GM21825 (cell line): Measurements from ENCODE around the gene FHIT.

ENCODE experiments used
- ATAC-seq: cut with Tn5 transposase; IDR thresholded peaks from one replicate; pipeline ENCODE4 v1.9.1; 2021; ENCODE audit warnings: mild to moderate bottlenecking, moderate library complexity; ENCODE audit not compliant: unreplicated experiment

FHIT gene

DNA sequence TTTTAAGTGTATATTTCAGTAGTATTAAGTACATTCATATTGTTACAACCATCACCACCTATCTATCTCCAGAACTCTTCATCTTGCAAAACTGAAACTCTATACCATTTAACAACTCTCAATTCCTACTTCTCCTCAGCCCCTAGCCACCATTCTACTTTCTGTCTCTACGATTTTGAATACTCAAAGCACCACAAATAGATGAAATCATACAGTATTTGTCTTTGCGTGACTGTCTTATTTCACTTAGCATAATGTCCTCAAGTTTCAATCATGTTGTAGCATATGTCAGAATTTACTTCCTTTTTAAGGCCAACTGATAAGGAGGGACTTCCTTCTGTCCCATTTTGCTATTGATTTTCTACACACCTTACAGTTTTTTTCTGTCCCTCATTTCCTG lies 593.3 kb downstream of the FHIT start:
- peak; percentile 89 for ATAC-seq

DNA sequence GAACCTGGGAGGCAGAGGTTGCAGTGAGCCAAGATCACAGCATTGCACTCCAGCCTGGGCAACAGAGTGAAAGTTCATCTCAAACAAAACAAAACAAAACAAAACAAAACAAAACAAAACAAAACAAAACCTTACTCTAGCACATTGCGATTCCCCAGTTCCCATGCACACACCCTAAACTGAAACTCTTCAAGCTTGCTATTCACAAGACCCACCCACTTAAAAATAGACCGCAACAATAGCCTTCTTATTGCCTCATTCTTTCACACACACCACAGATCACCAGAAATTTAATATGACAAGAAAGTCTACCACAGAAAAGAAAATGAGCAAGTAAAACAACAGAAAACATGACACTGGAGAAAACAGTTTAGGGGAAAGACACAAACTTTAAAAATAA lies 598.4 kb downstream of the FHIT start:
- ATAC-seq = no peak

DNA sequence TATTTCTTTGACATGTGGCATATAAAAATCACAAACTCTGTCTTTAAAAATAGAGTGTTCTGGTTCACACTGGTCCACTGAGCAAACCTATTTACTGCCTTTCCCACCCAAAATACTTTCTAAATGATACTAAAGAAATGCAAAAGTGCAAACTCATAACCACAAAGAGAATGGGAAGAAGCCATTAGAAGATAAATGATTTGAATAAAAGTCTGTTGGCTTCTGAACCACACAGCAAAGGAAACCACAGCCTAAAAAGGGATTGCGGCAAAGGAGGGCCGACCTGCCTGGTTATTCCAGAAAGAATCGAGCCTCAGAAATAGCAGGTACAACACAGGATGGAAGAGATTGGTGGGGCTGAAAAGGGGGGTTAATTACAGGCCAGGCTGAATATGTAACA lies 599.5 kb downstream of the FHIT start:
- no peak for ATAC-seq

DNA sequence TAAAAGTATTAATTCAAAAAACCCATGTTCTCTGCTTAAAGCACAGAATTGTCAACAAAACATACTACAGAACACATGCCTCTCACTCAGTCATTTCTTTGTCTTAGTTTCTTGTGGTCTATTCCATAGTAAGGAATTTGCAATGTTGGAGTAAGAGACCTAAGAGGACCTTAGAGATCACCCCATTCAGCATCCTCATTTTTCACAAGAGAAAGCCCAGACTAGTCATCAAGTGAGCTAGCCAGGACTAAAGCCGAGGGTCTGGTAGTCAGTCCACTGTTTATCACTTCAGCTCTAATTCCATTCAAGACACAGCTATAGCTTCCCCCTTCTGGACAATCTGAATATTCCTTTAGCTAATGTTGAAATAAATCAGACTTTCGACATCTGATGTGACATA lies 601.1 kb downstream of the FHIT start:
- ATAC-seq = no peak

DNA sequence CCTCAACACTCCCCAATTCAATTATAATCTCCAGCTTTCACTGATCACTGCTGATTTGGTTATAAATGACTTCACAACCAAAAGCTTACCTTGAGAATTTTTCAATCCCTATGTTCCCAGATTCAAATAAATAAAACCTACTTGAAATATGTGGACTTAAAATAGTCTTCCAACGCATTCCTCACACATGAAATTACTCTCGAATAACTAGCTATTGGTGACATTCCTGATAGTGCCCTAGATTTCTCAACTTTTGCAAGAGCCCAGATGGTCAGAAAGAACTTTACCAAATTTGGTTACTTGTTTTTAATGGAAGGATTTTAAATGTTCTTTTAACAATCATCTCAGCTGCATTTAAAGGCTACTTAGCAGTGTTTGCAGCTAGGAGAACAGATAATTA lies 605.5 kb downstream of the FHIT start:
- ATAC-seq = no peak

DNA sequence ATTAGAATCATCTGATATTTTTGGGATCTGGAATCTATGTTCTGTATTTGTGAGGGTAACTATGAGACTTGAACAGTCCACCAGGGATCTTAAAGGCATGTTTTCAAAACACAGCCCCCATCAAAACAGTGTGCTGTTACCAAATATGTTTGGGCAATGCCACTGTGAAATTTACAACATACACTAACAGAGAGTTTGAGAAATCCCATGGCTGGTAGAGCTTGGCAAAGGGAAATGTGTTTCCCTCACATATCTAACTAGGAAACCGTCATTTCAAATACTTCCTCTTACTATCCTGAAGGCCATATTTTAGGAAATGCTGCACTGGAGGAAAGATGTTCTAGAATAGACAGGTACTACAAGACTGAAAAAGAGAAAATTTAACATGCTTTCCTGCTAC lies 607.4 kb downstream of the FHIT start:
- no peak for ATAC-seq

DNA sequence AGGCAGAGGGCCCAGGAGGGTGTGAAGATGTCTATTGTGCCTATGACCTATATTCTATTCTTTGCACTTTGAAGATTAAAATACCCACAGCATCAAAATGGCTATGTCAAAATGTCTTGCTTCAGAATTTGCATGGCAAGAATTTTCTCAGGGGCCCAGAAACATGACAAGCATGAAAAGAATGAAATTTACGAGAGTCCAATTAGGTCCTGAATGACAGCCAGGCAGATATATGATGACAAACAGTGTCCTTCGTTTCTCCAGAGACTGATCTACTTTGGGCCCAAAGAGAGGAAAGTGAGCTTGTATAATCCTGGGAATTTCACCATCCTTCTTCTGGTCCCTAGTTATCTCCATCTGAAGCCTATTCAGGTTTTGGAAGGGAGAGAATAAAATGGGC lies 609.9 kb downstream of the FHIT start:
- ATAC-seq = no peak

DNA sequence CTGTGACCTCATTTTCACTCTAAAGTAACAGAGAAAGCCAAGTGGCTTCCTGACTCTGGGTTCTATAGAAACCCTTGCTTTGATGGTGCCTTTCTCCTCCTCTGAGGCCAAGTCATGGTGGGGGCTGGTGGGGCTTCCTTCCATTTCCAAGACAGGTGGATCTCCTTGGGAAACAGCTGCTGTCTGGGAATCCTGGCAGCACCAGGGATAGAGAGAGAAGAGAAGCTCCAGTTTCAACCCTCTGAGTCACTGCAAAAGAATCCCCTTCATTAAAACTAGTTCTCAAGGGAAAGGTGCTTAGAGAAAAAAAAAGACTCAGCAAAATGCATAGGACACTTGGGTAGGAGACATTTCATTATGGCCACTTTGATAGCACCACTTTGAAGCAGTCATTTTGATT lies 614.4 kb downstream of the FHIT start:
- no peak for ATAC-seq

DNA sequence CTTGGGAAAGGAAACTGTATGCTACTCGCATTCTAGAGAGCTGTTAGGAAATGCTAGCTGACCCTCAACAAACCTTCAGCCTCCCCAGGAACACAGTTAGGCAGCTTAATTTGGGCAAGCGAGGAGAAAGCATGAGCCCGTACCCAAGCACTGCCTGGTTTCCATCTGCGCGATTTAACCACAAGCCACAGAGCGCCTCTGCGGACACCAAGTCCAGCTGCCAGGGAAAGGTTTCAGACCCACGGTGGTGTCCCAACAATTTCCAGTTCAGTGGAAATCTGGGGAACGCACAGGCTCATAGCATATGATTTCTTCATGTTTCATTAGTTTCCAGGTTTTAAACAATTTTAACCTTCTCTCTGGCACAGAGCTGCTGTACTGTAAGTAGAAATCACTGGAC lies 617.6 kb downstream of the FHIT start:
- ATAC-seq = no peak

DNA sequence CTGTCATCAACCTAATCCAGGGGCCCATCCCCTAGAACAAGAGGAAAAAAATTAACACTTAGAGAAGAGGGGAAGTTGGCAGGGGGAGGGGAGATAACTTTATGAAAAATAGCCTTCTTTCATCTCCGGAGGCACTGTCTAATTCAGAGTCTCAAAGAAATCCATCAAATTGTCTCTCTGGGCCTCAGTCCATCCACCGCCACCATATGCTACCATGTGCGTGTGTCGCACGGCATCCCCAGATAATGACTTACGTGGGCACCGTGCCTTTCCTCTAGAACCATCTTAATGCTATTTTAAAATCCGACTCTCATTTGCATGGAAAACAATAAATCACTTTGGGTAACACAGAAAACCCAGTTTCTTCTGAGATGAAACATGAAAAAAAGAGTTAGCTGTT lies 619.7 kb downstream of the FHIT start:
- no peak for ATAC-seq

DNA sequence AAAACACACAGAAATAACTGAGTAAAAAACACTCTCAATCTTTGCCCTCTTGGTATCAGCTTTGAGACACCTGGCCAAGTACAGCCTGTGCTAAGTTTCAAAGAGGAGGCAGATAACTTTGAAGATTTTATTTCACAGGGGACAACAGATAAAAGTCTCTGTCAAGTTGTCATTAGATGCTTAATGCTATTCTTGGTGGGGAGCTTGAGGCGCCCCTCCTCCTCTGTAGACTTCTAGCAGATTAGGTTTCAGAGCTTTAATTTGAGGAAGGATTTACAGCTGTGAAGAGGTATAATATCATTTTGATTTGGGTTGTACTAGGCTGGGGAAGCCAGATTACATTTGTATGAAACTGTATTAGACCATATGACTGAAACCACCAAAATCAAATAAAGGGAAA lies 620.3 kb downstream of the FHIT start:
- ATAC-seq = no peak

DNA sequence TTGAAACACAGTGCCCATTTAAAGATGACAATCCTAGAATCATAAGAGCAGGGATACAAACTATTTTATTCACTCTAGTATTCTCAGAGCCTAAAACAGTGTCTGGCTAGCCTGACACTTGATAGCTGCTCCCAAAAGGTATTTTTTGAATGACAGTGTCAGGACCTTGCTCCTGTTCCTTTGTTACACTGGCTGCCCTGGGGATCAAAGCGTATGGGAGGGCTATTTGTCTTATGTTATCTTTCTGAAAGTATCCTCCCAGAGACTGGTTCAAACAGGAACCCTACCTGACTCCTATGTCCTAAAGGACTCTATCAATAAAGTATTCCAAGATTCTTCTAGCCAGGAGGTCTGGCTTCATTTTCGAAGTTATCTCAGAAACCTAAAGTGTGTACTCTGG lies 621.4 kb downstream of the FHIT start:
- no peak for ATAC-seq

DNA sequence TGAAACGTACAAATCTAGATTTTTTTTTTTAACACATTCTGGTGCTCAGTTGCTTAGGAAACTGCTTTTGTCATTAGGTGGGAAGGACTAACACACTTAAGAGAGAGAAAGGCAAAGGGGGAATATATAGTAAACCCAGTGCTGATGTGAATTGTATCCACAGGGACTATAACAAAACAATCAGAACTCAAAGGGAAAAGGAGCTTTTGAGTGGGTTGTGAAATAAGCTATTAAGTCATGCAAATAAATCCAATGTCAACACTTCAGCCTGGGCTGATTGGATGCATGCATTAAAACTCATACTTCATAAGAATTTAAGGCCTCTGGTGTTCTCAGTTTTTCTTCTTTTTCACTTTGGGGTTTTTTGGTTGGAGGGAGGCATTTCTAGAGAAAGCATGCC lies 628.9 kb downstream of the FHIT start:
- no peak for ATAC-seq

DNA sequence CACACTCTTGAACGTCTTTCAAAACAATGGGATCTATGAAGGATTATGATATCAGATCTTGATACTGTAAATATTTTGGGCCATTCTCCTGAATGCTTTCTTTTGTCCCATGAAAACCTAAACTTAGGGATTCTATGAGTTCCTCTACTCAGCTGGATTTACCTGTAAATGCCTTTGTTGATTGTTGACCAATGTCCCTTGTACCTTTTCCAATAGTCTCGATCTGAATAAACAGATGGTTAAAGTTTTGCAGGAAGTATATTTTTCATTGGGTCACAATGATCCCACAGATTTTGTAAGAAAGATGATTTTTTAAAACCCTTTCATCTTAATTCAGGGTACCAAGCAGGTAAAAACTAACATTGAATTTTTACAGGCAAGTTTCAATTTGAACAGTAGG lies 634.1 kb downstream of the FHIT start:
- no peak for ATAC-seq

DNA sequence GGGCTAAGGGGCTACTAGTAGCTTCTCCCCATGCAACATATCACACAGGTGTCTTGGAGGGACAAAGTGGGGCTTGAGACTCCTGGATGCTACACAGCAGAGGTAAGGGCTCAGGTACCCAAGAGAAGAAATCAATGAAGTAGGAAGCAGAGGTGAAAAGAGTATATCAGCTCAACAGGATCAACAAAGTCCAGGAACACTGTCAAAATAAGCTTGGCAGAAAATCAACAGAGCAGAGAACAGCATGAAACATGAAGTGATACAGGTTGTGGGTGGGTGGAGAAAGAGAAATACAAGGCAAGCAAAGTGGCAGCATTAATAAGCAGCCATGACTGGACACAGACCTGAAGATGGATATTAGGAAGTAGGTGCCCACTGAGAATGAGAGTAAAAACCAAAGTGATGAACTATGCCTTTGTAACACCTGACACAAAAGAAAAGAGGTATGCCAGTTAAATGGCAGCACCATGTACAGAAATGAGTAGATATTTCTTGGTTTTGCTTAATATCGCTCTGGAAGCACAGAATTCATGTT lies 637.4 kb downstream of the FHIT start:
- ATAC-seq = no peak

DNA sequence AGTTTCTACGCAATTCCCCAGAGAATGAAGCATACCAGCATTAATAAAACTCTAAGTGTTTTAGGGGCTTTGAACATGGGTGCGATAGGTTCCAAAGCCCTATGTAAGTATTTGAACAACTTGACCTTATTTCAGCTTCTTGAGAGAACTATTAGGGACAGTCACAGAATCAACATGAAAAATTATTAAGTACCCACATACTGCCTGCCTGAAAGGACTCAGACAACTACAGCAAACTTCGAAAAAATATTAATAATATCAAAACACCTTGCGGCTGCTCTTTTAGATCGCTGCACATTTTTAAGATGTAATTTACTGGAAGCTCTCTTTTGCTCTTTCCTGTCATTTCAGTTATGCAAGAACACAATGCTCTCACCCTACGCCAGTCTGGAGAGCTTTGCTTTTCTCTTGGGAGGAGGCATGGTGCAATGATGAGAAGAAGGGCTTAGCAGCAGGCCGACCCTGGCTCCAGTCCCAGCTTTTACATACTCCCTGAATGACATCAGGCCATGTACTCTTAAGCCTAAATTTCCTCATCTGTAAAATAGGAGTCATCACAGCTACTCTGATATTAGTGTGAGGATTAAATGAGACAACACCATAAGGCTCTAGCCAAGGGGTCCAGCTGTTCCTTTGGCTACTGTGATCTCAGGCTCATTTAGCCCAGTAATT lies 640.7 kb downstream of the FHIT start:
- ATAC-seq = no peak

DNA sequence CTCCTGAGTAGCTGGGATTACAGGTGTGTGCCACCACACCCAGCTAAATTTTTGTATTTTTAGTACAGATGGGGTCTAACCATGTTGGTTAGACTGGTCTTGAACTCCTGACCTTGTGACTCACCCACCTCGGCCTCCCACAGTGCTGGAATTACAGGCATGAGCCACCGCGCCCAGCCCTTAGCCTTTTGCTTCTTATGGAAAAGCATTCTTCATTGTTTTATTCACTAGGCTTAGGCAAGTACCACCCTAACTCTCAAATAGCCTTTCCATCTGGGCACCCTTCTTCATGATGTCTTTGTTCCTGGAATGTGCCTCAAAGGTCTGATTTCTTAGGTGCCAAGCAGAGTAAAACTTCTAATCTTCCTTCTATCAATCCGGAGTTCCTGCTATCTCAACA lies 641.8 kb downstream of the FHIT start:
- no peak for ATAC-seq

DNA sequence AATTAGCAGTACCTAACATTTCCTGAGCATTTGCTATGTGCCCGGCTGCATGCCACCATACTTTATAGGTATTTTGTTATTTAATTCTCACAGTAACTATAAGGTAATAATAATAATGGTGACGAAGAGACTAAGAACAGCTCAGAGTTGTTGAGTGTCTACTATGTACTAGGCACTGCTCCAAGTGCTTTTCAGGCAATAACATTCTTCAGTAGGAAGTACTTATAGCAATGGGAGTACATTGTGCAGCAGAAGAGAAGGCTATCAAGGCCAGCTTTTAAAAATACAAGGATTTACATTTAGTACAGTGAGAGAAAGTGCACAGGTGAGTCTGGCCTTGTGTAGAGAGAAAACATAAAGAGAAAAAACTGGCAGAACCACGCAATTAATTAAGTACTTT lies 647.4 kb downstream of the FHIT start:
- ATAC-seq = no peak

DNA sequence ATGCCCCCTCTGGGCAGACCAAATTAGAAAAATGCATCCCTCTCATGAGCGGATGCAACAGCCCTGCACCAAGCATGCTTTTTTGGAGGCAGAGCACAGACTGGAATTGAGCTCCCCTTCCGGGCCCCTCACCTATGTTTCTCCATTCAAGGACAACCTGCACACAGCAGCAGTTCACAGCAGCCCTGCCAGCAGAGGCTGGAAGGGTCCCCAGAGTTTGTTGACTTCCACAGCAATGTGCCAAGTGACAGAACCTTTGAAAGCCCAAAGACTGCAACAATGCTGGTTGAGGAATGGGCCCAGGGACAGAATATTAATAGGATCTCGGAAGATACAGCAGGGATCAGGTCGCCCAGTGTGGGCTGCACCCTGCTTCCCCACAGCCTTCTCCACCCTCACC lies 650.4 kb downstream of the FHIT start:
- no peak for ATAC-seq

DNA sequence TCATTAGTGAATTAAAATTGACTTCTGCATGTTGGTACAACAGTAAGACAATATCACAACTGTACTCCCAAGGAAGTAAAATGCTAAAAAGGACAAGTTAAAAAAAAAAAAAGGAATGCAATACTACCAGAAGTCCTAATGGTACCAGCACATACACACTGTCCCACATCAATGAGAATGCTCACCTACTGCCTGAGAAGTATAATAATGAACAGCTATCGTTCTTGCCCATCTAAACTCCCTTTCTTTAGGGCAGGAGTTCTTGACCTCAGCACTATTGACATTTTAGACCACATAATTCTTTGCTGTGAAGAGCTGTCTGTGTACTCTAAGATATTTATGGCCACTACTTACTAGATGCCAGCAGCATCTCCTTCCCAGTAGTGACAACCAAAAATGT lies 651.7 kb downstream of the FHIT start:
- ATAC-seq = no peak

DNA sequence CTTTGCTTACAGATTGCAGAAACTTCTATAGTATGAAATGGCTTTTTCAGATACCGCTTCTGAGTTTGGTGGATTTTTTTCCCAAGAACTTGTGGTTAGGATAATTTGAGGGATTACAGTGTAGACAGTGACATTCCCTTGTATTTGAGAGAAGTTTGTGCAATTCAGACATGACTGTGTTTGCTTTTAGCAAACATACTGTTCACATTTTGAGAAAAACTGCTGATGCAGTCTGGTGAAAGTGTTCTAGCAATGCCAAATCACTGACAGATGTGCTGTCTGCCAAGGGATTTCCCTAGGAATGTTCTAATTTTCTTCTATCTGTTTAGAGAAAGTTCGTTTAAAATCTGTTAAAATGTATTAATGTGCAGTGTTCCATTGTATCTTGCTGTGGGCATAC lies 652.6 kb downstream of the FHIT start:
- ATAC-seq = no peak

DNA sequence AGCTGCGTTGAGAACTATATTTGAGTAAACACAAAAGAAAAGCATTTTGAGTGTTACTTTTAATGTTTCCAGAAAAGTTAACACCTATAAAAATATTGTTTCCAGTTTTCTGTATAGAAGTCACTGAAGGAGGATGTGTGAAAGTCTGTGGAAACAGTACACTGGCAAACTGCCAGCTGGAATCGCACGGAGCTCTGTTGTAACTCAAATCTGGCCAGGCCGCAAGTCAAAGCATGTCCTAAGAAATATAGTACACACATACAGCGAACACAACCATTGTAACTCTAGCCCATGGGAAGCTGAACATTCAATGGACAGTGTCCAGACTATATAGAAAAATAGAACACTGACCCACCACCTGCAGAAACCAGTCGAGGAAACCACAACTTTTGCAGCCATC lies 657.2 kb downstream of the FHIT start:
- ATAC-seq = no peak

DNA sequence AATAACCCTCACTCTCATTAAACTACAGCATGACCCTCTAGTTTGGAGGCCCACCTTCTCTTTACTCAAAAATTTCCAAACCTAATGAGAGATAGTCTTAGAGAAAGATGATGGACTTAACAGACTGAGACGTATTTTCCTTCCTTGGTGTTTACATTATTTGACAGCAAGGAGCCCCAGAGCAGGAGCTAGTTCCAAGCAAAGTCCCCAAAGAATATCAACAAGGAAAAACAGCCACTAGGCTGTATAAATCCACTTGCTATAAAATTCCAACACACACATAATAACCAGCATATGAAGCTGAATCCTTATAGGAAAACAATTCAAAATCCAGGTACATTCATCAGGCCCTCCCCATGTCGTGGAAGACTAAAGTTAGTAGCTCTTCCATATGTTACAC lies 660.0 kb downstream of the FHIT start:
- no peak for ATAC-seq
